Karpas-422 (cell line): Measurements from ENCODE around the gene LILRB5. TPM values are rescaled to one million over a fixed set of nuclear protein-coding genes. Genes with fewer than 3 reads are reported as not detected.
A peak's percentile ranks its signal among the peaks of the same experiment; 100 is the strongest.
"Not testable (repeated sequence)": the region's sequence is repeated elsewhere in the genome, so short reads cannot be mapped to it uniquely, and the experiment has no call there.

Source experiments
- DNase-seq: peaks from one replicate; pipeline ENCODE4 v3.0.0-alpha.2; 2015
- H2AFZ ChIP-seq: fragments of 200-600 bp; sonication (generic); 2 replicates; pipeline ENCODE4 v1.6.1; 2014; ENCODE audit warnings: antibody characterized with exemption, low read length, mixed read lengths
- H3K27ac ChIP-seq: fragments of 200-600 bp; sonication (generic); 2 replicates; pipeline ENCODE4 v1.5.1; 2014; ENCODE audit warnings: mild to moderate bottlenecking, low read length, moderate library complexity
- H3K27me3 ChIP-seq: fragments of 200-600 bp; sonication (generic); 2 replicates; pipeline ENCODE4 v1.6.1; 2014; ENCODE audit warnings: low read length, mixed read lengths
- H3K36me3 ChIP-seq: fragments of 200-600 bp; sonication (generic); 2 replicates; pipeline ENCODE4 v1.6.1; 2014; ENCODE audit warnings: low read length, mixed read lengths; ENCODE audit not compliant: insufficient read depth
- H3K4me1 ChIP-seq: fragments of 200-600 bp; sonication (generic); 2 replicates; pipeline ENCODE4 v1.6.1; 2014; ENCODE audit warnings: mild to moderate bottlenecking, low read length, mixed read lengths
- H3K4me2 ChIP-seq: fragments of 200-600 bp; sonication (generic); 2 replicates; pipeline ENCODE4 v1.6.1; 2014; ENCODE audit warnings: low read length, low read depth, mild to moderate bottlenecking; ENCODE audit not compliant: poor library complexity, severe bottlenecking
- H3K4me3 ChIP-seq: fragments of 200-600 bp; sonication (generic); 2 replicates; pipeline ENCODE4 v1.5.1; 2014; ENCODE audit warnings: mild to moderate bottlenecking, antibody characterized with exemption, low read length, mixed read lengths
- H3K79me2 ChIP-seq: fragments of 200-600 bp; sonication (generic); 2 replicates; pipeline ENCODE4 v1.6.1; 2014; ENCODE audit warnings: mild to moderate bottlenecking, low read length, mixed read lengths
- H3K9ac ChIP-seq: fragments of 200-600 bp; sonication (generic); 2 replicates; pipeline ENCODE4 v1.6.0; 2014; ENCODE audit warnings: low read length
- H3K9me2 ChIP-seq: fragments of 200-600 bp; sonication (generic), shearing (Covaris generic); replicated peaks from 2 replicates; pipeline ENCODE4 v1.6.0; 2014; ENCODE audit warnings: mild to moderate bottlenecking, low read length, moderate library complexity; ENCODE audit not compliant: insufficient read depth
- H3K9me3 ChIP-seq: fragments of 300-700, 200-600 bp; sonication (generic); 2 replicates; pipeline ENCODE4 v1.6.1; 2014; ENCODE audit warnings: low read length, mixed read lengths
- H4K20me1 ChIP-seq: fragments of 200-600 bp; sonication (generic); 2 replicates; pipeline ENCODE4 v1.6.1; 2014; ENCODE audit warnings: mild to moderate bottlenecking, antibody characterized with exemption, low read length, low read depth; ENCODE audit not compliant: insufficient read depth
- total RNA-seq: library from RNA; depleted of rRNA; stranded (reverse); fragments of >200 nt; shearing (Covaris generic); gene quantifications from 2 replicates; pipeline ENCODE4 v1.2.3, GENCODE V29; 2014; ENCODE audit warnings: low replicate concordance

The LILRB5 gene
- total RNA-seq, 1 experiment from 2014 or later, result not detected

- Histone ChIP-seq H3K9me2 (no peaks in the 10 kb centered on the region), H4K20me1 (no peaks in the 10 kb centered on the region), H3K79me2 (no peaks in the 10 kb centered on the region), H3K27ac (no peak overlapping the region), H3K9me3 (no peaks in the 10 kb centered on the region), H3K4me2 (no peak overlapping the region), H3K9ac (peak overlapping the region; percentile 28; the same call in 1 of the 2 replicates), H3K27me3 (no peaks in the 10 kb centered on the region), H2AFZ (no peak overlapping the region), H3K4me1 (no peaks in the 10 kb centered on the region), H3K36me3 (no peaks in the 10 kb centered on the region), H3K4me3 (no peak overlapping the region)
- DNase-seq, result peak; percentile 95
These were observed 25.8 kb downstream of the LILRB5 start for GRCh38 chr19:54231077-54231931.

DNA sequence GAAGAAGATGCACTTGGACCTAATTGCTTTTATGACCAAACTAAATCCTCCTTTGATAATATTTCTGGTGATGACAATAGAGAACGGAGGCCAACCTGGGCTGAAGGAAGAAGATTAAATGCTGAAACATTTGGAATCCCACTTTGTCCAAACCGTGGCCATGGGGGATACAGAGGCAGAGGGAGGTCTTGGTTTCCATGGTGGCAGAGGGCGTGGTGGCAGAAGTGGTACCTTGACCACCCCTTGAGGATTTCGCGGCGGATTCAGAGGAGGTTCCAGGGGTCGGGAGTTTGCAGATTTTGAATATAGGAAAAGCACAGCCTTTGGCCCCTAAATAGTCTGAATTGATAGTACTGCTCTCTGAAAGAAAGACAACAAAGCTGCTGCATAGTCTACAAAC, 27.0 kb downstream of the LILRB5 start:
- Histone ChIP-seq H3K27me3 (no peaks in the 10 kb centered on the region), H3K4me2 (no peak overlapping the region), H3K9me3 (no peaks in the 10 kb centered on the region), H3K9ac (no peak overlapping the region), H3K4me3 (no peak overlapping the region), H3K27ac (no peak overlapping the region), H3K4me1 (no peaks in the 10 kb centered on the region), H3K79me2 (no peaks in the 10 kb centered on the region), H2AFZ (no peak overlapping the region), H3K36me3 (no peaks in the 10 kb centered on the region), H4K20me1 (no peaks in the 10 kb centered on the region), H3K9me2 (no peaks in the 10 kb centered on the region)
- no peak for DNase-seq

GRCh38 chr19:54229146-54229545, 27.9 kb downstream of the LILRB5 start:
- H3K4me3 ChIP-seq, result no peak overlapping the region

DNA sequence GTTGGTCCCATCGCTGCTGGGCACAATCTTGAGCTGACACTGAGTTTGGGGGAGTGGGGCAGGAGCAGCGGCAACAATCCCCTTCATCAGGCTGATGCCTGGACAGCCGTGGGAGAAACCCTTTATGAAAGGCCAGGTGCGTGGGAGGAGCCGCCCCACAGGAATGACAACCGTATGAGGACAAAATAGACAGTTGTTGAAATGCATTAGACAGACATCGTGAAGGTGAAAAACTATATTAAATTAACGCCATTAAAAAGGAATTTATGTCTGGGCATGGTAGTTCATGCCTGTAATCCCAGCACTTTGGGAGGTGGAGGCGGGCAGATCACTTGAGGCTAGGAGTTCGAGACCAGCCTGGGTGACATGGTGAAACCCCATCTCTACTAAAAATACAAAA, 32.5 kb downstream of the LILRB5 start:
- H3K9ac ChIP-seq, H3K4me2 ChIP-seq, H3K4me3 ChIP-seq, H2AFZ ChIP-seq, H3K27ac ChIP-seq, H4K20me1 ChIP-seq, H3K4me1 ChIP-seq, H3K9me3 ChIP-seq, H3K27me3 ChIP-seq, DNase-seq, H3K9me2 ChIP-seq, H3K36me3 ChIP-seq, H3K79me2 ChIP-seq: not testable (repeated sequence)

More at GRCh38 chr19:54229146-54229545, 27.9 kb downstream of the LILRB5 start:
- Histone ChIP-seq H3K27me3 (no peaks in the 10 kb centered on the region), H3K27ac (no peak overlapping the region), H3K4me1 (no peaks in the 10 kb centered on the region), H3K9ac (no peak overlapping the region), H4K20me1 (no peaks in the 10 kb centered on the region), H2AFZ (no peak overlapping the region), H3K79me2 (no peaks in the 10 kb centered on the region), H3K4me2 (no peak overlapping the region), H3K9me2 (no peaks in the 10 kb centered on the region), H3K9me3 (no peaks in the 10 kb centered on the region), H3K36me3 (no peaks in the 10 kb centered on the region)
- no peak for DNase-seq

DNA sequence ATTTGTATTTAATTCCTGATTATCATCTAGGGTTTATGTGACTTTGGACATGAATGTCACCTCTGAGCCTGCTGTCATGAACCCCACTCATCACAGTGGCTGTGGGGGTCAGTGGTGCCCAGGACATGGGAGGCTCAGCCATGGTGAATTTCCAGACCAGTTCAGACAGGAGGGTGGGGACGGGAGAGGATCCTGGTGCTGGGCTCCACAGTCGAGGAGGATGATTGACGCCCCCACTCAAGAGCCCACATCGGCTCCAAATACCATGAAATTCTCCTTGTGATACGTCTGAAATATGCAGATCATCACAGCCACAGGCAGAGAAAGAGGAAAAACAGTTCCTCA, 33.2 kb downstream of the LILRB5 start:
- not testable (repeated sequence) for DNase-seq, H2AFZ ChIP-seq, H3K4me3 ChIP-seq, H3K36me3 ChIP-seq, H3K4me1 ChIP-seq, H3K79me2 ChIP-seq, H3K9ac ChIP-seq, H3K27me3 ChIP-seq, H3K9me2 ChIP-seq, H4K20me1 ChIP-seq, H3K4me2 ChIP-seq, H3K27ac ChIP-seq, H3K9me3 ChIP-seq

GRCh38 chr19:54223277-54223936, 33.7 kb downstream of the LILRB5 start:
- not testable (repeated sequence) for H4K20me1 ChIP-seq, H3K36me3 ChIP-seq, H3K4me1 ChIP-seq, H3K27me3 ChIP-seq, H3K4me3 ChIP-seq, H3K9me3 ChIP-seq, DNase-seq, H2AFZ ChIP-seq, H3K4me2 ChIP-seq, H3K79me2 ChIP-seq, H3K27ac ChIP-seq, H3K9me2 ChIP-seq, H3K9ac ChIP-seq

DNA sequence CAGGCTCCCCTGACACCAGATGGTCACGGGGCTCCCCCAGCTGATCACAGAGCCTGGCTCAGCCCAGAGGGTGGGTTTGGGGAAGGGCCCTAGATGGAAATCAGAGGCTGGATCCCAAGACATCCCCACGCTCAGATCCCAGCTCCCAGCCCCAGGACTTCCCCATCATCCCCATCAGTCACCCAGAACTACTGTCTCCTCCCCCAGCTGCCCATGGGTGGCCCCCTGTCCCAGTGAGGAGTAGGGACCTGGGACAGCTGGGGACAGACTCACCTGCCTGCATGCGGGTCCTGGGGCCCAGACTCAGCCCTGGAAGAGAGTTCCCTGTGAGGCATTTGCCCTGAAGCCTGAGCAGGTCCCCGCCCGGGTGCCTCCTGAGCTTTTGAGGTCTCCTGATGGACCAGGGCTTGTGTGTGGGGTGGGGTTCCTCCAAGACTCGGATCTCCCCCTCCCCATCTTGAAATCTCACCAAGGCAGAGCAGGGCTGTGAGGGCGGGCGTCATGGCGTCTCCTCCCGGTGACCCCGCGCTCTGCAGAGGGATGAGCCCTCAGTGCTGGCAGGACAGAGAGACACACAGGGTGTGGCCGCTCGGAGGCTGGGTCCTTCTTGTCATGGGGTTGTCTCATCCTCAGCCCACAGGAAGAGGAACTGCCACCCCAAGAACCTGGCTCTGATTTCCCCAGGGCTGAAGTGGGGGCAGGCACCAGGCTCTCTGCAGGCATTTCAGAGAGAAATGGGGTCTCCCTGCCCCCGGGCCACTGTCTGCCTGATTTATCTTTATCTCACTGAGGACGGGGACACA, 34.4 kb downstream of the LILRB5 start, which contains the start of gene LILRB3:
Gene LILRB3, minus strand, starts transcription at position 534 of the 803 bp plus-strand sequence. Its CDS starts 31 bp downstream, at position 503.
- not testable (repeated sequence) for H3K36me3 ChIP-seq, H3K9ac ChIP-seq, H2AFZ ChIP-seq, DNase-seq, H3K9me3 ChIP-seq, H3K4me3 ChIP-seq, H3K27me3 ChIP-seq, H3K4me2 ChIP-seq, H3K9me2 ChIP-seq, H3K27ac ChIP-seq, H3K79me2 ChIP-seq, H4K20me1 ChIP-seq, H3K4me1 ChIP-seq

GRCh38 chr19:54221947-54222346, 35.1 kb downstream of the LILRB5 start:
- not testable (repeated sequence) for H3K27me3 ChIP-seq, H3K4me3 ChIP-seq, H3K79me2 ChIP-seq, H3K36me3 ChIP-seq, DNase-seq, H3K9me2 ChIP-seq, H3K9ac ChIP-seq, H3K27ac ChIP-seq, H3K4me2 ChIP-seq, H4K20me1 ChIP-seq, H3K9me3 ChIP-seq, H3K4me1 ChIP-seq, H2AFZ ChIP-seq
